H1 (cell line): ENCODE measurements around the gene UPK3BL2. TPM values are rescaled to one million over a fixed set of nuclear protein-coding genes. Genes with fewer than 3 reads are reported as not detected.
"Not testable (repeated sequence)": the region's sequence is repeated elsewhere in the genome, so short reads cannot be mapped to it uniquely, and the experiment has no call there.

Experiments
- CTCF ChIA-PET: fragments of 300-600 bp; sonication (Branson Sonifier 250); formaldehyde crosslinking; loops from one replicate; lab custom pipeline; 2021; ENCODE audit not compliant: partially characterized antibody; lab: Charles Lee
- POLR2A ChIA-PET: fragments of 300-600 bp; sonication (Branson Sonifier 250); formaldehyde crosslinking; loops from one replicate; lab custom pipeline; 2021; ENCODE audit warnings: inconsistent platforms; ENCODE audit not compliant: partially characterized antibody; lab: Charles Lee
- DNase-seq, 2 experiments: peaks; one replicate each; pipeline versions ENCODE4 v3.0.0 to v3.0.0-alpha.2; 2010 to 2022; ENCODE audit warnings: low spot score in 2 of 2, low read depth in 1 of 2, mixed read lengths in 1 of 2
- FAIRE-seq: peaks from 2 replicates; lab custom pipeline; 2011; peaks lifted over from hg19 to GRCh38; lab: Jason Lieb, UNC
- H2AFZ ChIP-seq: 2 replicates; pipeline ENCODE4 v1.8.1; 2012; ENCODE audit warnings: low read length, inconsistent platforms
- H2AK5ac ChIP-seq: 2 replicates; pipeline ENCODE4 v1.6.1; 2013; ENCODE audit warnings: low read depth, low read length
- H2BK120ac ChIP-seq: replicated peaks from 2 replicates; pipeline ENCODE3; 2013; ENCODE audit warnings: low read depth, low read length, inconsistent platforms
- H2BK12ac ChIP-seq: 2 replicates; pipeline ENCODE4 v1.6.1; 2013; ENCODE audit warnings: low read depth, low read length
- H2BK15ac ChIP-seq: 2 replicates; pipeline ENCODE4 v1.6.1; 2013; ENCODE audit warnings: low read length
- H2BK20ac ChIP-seq: 2 replicates; pipeline ENCODE4 v1.6.1; 2013; ENCODE audit warnings: low read length
- H2BK5ac ChIP-seq: 2 replicates; pipeline ENCODE4 v1.6.1; 2013; ENCODE audit warnings: low read depth, low read length
- H3K14ac ChIP-seq: 2 replicates; pipeline ENCODE4 v1.6.1; 2013; ENCODE audit warnings: inconsistent platforms; ENCODE audit not compliant: insufficient read length
- H3K18ac ChIP-seq: 2 replicates; pipeline ENCODE4 v1.6.1; 2013; ENCODE audit warnings: low read length; ENCODE audit errors: extremely low read depth
- H3K23ac ChIP-seq: 2 replicates; pipeline ENCODE4 v1.6.1; 2013; ENCODE audit warnings: inconsistent platforms; ENCODE audit not compliant: insufficient read length
- H3K23me2 ChIP-seq: 2 replicates; pipeline ENCODE4 v1.6.1; 2013; ENCODE audit warnings: low read depth, low read length
- H3K27ac ChIP-seq: 2 replicates; pipeline ENCODE4 v1.6.1; 2011; ENCODE audit warnings: low read depth, low read length, inconsistent platforms
- H3K27me3 ChIP-seq, 4 experiments: replicated peaks in 1 of 4; 1 replicate in 1 of 4; 2 replicates in 3 of 4; pipeline versions ENCODE4 v1.6.1 to v1.8.1; 2011 to 2013; ENCODE audit warnings: low read length in 3 of 4, mild to moderate bottlenecking in 3 of 4, inconsistent platforms in 2 of 4, mixed read lengths in 2 of 4, moderate library complexity in 1 of 4; ENCODE audit not compliant: control insufficient read depth in 3 of 4, insufficient read depth in 3 of 4; ENCODE audit errors: extremely low read depth in 1 of 4
- H3K36me3 ChIP-seq, 4 experiments: 2 replicates each; pipeline versions ENCODE4 v1.6.1 to v1.8.1; 2011 to 2013; ENCODE audit warnings: mild to moderate bottlenecking in 4 of 4, low read length in 3 of 4, moderate library complexity in 2 of 4, control low read depth in 1 of 4, inconsistent platforms in 1 of 4; ENCODE audit not compliant: insufficient read depth in 4 of 4, control insufficient read depth in 2 of 4
- H3K4ac ChIP-seq: replicated peaks from 2 replicates; pipeline ENCODE3; 2013; ENCODE audit warnings: low read length, low read depth, mixed read lengths, inconsistent platforms; ENCODE audit not compliant: insufficient read length
- H3K4me1 ChIP-seq, 4 experiments: replicated peaks in 1 of 4; 1 replicate in 1 of 4; 2 replicates in 3 of 4; pipeline versions ENCODE4 v1.6.1 to v1.8.1; 2011 to 2013; ENCODE audit warnings: low read length in 3 of 4, inconsistent platforms in 2 of 4, mixed read lengths in 1 of 4; ENCODE audit not compliant: insufficient read depth in 4 of 4, control insufficient read depth in 3 of 4
- H3K4me2 ChIP-seq, 2 experiments: 2 replicates each; pipeline versions ENCODE4 v1.6.1 to v1.8.1; 2011 to 2013; ENCODE audit warnings: low read depth in 2 of 2, low read length in 2 of 2, control low read depth in 1 of 2, inconsistent platforms in 1 of 2, mild to moderate bottlenecking in 1 of 2; ENCODE audit not compliant: insufficient read depth in 1 of 2
- H3K4me3 ChIP-seq, 4 experiments: fragments of 200-600, 300-600 bp in 1 of 4; sonication (generic), shearing (Covaris generic), sonication (Bioruptor Twin) in 1 of 4; 2 replicates each; pipeline versions ENCODE4 v1.5.1 to v1.8.1; 2011 to 2016; ENCODE audit warnings: low read length in 4 of 4, low read depth in 3 of 4, control low read depth in 2 of 4, inconsistent platforms in 2 of 4, mild to moderate bottlenecking in 2 of 4, mixed read lengths in 1 of 4, moderate library complexity in 1 of 4; ENCODE audit not compliant: insufficient read depth in 2 of 4; ENCODE audit errors: extremely low read depth in 1 of 4
- H3K56ac ChIP-seq: replicated peaks from 2 replicates; pipeline ENCODE3; 2013; ENCODE audit warnings: low read depth, mild to moderate bottlenecking, mixed read lengths, low read length, inconsistent platforms; ENCODE audit not compliant: insufficient read length
- H3K79me1 ChIP-seq: 2 replicates; pipeline ENCODE4 v1.6.1; 2013; ENCODE audit warnings: low read depth, low read length, control low read depth
- H3K79me2 ChIP-seq, 2 experiments: 2 replicates each; pipeline versions ENCODE4 v1.6.1 to v1.8.1; 2012 to 2013; ENCODE audit warnings: low read length in 2 of 2, mild to moderate bottlenecking in 2 of 2, inconsistent platforms in 1 of 2; ENCODE audit not compliant: insufficient read depth in 2 of 2, control insufficient read depth in 1 of 2
- H3K9ac ChIP-seq, 4 experiments: replicated peaks in 1 of 4; 1 replicate in 1 of 4; 2 replicates in 3 of 4; pipeline versions ENCODE4 v1.6.1 to v1.8.1; 2011 to 2013; ENCODE audit warnings: low read depth in 3 of 4, low read length in 3 of 4, control low read depth in 2 of 4, mild to moderate bottlenecking in 2 of 4, moderate library complexity in 2 of 4, inconsistent platforms in 1 of 4; ENCODE audit errors: extremely low read depth in 1 of 4
- H3K9me3 ChIP-seq, 2 experiments: 2 replicates each; pipeline versions ENCODE4 v1.6.1 to v1.8.1; 2012 to 2013; ENCODE audit warnings: mild to moderate bottlenecking in 2 of 2, moderate library complexity in 2 of 2, control low read depth in 1 of 2, inconsistent platforms in 1 of 2, low read depth in 1 of 2, low read length in 1 of 2, mixed read lengths in 1 of 2; ENCODE audit not compliant: insufficient read depth in 2 of 2
- H4K20me1 ChIP-seq, 2 experiments: replicated peaks in 1 of 2; 2 replicates each; pipeline versions ENCODE3 to v1.8.1; 2011 to 2013; ENCODE audit warnings: inconsistent platforms in 2 of 2, low read length in 2 of 2, mild to moderate bottlenecking in 1 of 2; ENCODE audit not compliant: insufficient read depth in 2 of 2, control insufficient read depth in 1 of 2
- H4K5ac ChIP-seq: 2 replicates; pipeline ENCODE4 v1.6.1; 2013; ENCODE audit warnings: low read length, low read depth, mixed read lengths, inconsistent platforms; ENCODE audit not compliant: insufficient read length
- H4K8ac ChIP-seq: 2 replicates; pipeline ENCODE4 v1.8.0; 2013; ENCODE audit warnings: mild to moderate bottlenecking, moderate library complexity, low read length, inconsistent platforms; ENCODE audit not compliant: insufficient read depth; ENCODE audit errors: extremely low read depth
- H4K91ac ChIP-seq: replicated peaks from 2 replicates; pipeline ENCODE3; 2013; ENCODE audit warnings: low read length, mixed read lengths, inconsistent platforms; ENCODE audit not compliant: insufficient read length
- WGBS, 2 experiments: shearing (Covaris generic) in 1 of 2; methylation state at CpG; one replicate each; pipeline versions ENCODE4 v1.1.6 to v1.1.7; 2013 to 2015; ENCODE audit warnings: low lambda C conversion rate in 2 of 2, mixed read lengths in 2 of 2, inconsistent platforms in 1 of 2, low coverage in 1 of 2, missing lambda C conversion rate in 1 of 2; ENCODE audit not compliant: insufficient replicate concordance in 2 of 2, insufficient coverage in 1 of 2, insufficient read length in 1 of 2; ENCODE audit errors: extremely low coverage in 1 of 2, missing lambda C conversion rate in 1 of 2; 5-methylcytosine and 5-hydroxymethylcytosine counted together
- polyA plus RNA-seq, 7 experiments: library from polyadenylated mRNA; depleted of rRNA in 3 of 7; stranded (reverse) in 5 of 7; unstranded in 2 of 7; fragments of >200 nt in 5 of 7; fragments of 200-250 nt in 2 of 7; gene quantifications; 1 replicate in 5 of 7; 2 replicates in 1 of 7; 4 replicates in 1 of 7; pipeline versions ENCODE4 v1.2.1 to v1.2.3, GENCODE V29; 2011 to 2013; ENCODE audit warnings: missing spikeins in 2 of 7, mixed read lengths in 2 of 7
- total RNA-seq: library from RNA; stranded (reverse); fragmentation: NEBNext Ultra II Directional; extraction: Animal tissue kit (Norgen Biotek cat#: 25700); gene quantifications from 2 replicates; pipeline ENCODE4 v1.2.1, GENCODE V29; 2021

Gene UPK3BL2
- total and polyA plus RNA-seq, 2 of the 8 experiments (the other 6 are each of a cell fraction or from before 2014, with no cell fraction given): 12.4 to 22.6 TPM

DNA sequence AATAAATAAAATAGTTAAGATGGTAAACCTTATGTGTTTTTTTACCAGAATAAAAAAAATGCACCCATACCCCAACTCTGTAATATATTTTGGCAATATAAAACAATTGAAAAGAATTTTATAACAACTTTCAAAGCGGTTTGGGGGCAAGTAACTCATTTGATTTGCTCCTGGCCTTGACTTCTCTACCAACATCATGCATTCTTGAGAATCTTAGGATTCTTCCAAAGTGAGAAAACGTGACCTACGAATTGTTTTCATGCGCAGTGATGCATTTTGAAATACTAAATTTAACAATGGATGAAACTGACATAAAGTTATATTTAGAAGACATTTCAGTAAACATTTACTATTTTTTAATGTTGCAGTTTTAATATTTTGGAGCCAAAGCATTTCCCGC is 22.7 kb downstream of the UPK3BL2 start:
- 60% methylated on average over 4 of the region's 5 CpGs; no CpG with 5 or more reads in 1 of the 2 experiments for WGBS, 2 experiments
- H4K5ac ChIP-seq, H2AK5ac ChIP-seq, H4K91ac ChIP-seq, H3K23me2 ChIP-seq, H3K14ac ChIP-seq, H3K23ac ChIP-seq, H3K79me2 ChIP-seq, FAIRE-seq, H4K20me1 ChIP-seq, H3K9me3 ChIP-seq, H3K18ac ChIP-seq, H2BK5ac ChIP-seq, H2BK12ac ChIP-seq, H3K4me3 ChIP-seq, H3K4me1 ChIP-seq, H2BK20ac ChIP-seq, H3K27me3 ChIP-seq, H3K9ac ChIP-seq, CTCF ChIA-PET, H2BK120ac ChIP-seq, H4K8ac ChIP-seq, H3K36me3 ChIP-seq, H3K4me2 ChIP-seq, DNase-seq, H3K56ac ChIP-seq, H3K79me1 ChIP-seq, POLR2A ChIA-PET, H2BK15ac ChIP-seq, H2AFZ ChIP-seq, H3K27ac ChIP-seq, H3K4ac ChIP-seq: not testable (repeated sequence)

DNA sequence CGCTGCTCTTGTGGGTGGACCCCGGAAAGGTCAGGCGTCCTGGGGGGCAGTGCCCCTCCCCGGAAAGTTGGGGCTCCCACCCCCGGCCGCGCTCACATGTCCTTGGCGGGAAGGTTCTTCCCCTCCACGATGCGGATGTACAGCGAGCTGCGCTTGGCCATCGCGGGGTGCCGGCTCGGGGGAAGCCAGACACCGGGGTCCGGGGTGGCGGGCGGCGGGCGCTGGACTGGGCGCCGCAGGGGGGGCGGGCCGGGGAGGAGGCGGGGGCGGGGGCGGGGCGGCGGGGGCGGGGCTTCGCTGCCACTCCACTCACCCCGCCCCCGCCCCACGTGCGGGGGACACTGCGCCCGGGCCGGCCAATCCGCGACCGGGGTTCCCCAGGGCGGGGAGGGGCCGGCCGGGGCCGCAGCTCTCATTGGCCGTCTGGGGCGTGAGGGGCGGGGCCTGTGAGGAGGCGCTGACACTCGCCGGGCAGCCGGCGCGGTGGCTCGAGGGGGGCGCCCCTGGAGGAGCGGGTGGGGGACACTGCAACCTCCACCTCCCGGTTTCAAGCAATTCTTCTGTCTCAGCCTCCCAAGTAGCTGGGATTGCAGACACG is 25.8 kb downstream of the UPK3BL2 start, which contains the start of gene RASA4B:
Gene RASA4B (minus strand): TSS at position 228 of the 598 bp plus-strand sequence. CDS start 67 bp downstream, at position 161.
- H3K79me2 ChIP-seq, H2AK5ac ChIP-seq, H2BK120ac ChIP-seq, CTCF ChIA-PET, H4K5ac ChIP-seq, H3K9ac ChIP-seq, H2BK15ac ChIP-seq, H3K27ac ChIP-seq, H3K23me2 ChIP-seq, POLR2A ChIA-PET, H2AFZ ChIP-seq, H3K14ac ChIP-seq, H3K27me3 ChIP-seq, H3K23ac ChIP-seq, H4K91ac ChIP-seq, H2BK12ac ChIP-seq, H3K56ac ChIP-seq, H4K8ac ChIP-seq, H3K4me2 ChIP-seq, H3K9me3 ChIP-seq, H3K4me1 ChIP-seq, H2BK5ac ChIP-seq, H2BK20ac ChIP-seq, H3K4me3 ChIP-seq, H3K36me3 ChIP-seq, H3K4ac ChIP-seq, FAIRE-seq, H4K20me1 ChIP-seq, H3K18ac ChIP-seq, H3K79me1 ChIP-seq: not testable (repeated sequence)
- peak in 1 of 2 experiments; percentile 36 for DNase-seq
- no CpG with 5 or more reads among the region's 61 CpGs for WGBS, 2 experiments
